ENCODE results near the gene MCEMP1.

Gene MCEMP1

GRCh38 chr19:7699003-7699402 lies 22.1 kb downstream of the MCEMP1 start:
- no peak for DNase-seq

GRCh38 chr19:7699417-7700401 lies 22.8 kb downstream of the MCEMP1 start:
- peak; percentile 72 for DNase-seq

DNA sequence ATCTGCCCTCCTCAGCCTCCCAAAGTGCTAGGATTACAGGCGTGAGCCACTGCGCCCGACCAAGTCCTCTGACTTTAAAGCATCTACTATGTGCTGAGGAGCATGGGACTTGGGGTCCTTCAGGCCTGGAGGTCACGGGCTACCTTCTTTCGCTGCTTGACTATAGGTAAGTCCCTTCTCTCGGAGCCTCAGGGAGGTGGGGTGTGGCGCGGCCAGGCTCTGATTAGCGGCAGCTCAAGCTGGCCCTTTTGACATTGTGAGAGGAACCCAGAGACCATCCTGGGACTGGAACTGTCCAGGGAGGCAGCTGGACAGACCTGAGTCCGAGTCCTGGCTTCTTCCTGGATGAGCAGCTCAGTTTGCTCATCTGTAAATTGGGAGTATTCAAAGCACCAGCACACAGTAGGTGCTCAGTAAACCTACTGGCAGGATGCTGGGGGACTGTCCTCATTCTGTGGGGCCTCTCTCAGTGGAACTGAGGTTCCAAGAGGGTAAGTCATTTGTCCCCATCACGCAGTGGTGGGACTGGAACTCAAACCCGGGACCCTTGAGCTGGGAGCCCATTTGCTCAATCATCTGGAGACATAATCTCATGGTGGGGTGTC lies 24.3 kb downstream of the MCEMP1 start:
- DNase-seq = no peak

DNA sequence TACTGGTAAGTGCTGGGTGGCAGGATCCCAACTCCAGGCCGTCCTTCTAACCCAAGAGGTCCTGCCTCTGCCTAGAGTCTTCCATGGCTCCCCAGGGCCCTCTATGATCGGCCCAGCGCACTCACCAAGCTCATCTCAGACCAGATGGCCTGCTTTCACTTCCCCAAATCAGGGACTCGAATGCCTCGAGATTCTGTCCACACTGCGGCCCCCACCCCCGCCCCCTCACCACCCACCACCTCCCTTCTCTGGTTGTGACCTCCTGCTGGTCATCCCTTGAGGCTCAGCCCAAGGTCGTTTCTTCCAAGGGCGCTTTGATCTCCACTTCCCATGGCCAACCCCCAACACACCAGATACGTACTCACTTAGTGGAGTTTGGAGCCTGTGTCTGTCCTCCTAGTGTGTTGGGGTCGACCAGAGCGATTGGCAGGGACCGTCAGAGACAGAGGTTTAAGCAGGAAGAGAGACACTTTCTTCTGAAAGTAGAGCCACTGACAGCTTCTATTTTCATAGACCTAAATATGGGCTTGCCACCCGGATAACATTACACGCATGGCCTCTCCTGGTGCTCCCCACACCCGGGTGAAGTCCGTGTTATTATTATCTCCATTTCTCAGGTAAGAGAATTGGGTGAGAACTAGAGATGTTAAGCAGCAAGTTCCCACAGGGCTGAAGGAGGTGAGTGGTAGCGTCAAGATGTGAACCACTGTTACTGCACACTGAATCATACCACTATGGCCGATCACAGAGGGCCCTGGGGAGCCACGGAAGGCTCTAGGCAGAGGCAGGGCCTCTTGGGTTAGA lies 25.0 kb downstream of the MCEMP1 start, which contains the start of gene FCER2:
Gene FCER2, minus strand, starts transcription at position 478 of the 804 bp plus-strand sequence. CDS start 2,371 bp downstream, outside the sequence.
- DNase-seq = no peak

DNA sequence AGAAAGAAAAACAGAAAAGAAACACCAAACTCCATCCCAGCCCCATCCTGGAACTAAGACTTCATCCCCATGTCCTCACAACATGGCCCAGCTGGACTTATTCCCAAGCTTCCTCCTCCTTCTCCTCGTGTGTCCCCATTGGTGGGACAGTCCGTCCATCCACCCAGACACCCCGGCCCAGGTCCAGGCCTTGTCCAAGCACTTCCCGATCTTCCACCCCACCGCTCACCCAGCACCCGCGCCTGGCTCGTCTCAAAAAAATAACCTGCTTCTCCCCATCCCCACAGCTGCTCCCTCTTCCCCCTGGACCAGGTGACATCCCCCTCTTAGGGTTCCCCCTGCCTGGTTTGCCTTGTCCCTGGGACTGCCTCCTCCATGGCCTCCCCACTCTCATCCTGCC lies 26.4 kb downstream of the MCEMP1 start:
- no peak for DNase-seq

GRCh38 chr19:7704280-7705060 lies 27.6 kb downstream of the MCEMP1 start:
- DNase-seq = no peak

DNA sequence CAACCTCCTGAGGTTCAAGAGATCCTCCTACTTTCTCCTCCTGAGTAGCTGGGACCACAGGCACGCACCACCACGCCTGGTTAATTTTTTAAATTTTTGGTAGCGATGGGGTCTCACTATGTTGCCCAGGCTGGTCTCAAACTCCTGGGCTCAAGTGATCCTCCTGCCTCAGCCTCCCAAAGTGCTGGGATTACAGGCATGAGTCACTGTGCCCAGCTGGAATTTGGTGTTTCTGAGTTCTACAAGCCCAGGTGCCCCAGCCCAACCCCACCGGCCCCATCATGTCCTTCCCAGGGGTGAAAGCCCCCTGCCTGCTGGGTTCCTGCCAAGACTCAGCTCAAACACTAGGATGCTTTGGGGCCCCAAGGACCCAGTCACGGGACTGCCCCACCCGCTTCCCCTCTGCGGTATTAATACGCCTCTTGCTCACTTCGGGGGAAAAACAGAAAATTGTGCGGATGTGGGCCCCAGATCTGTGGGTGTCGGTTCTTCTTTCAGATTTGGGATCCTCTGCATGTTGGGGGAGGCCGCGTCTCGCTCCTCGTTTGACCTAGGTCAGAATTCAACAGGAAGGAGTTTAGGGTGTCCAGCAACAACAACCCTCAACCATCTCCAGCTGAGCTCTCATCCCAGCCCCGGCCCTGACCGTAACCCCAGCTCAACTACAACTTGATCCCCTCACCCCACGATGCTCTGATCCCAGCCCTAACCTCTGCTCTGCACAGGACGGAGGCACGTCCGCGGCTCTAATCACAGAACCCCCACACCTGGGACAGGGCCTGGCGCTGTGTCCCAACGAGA lies 28.7 kb downstream of the MCEMP1 start:
- no peak for DNase-seq

GRCh38 chr19:7706188-7706954 lies 29.5 kb downstream of the MCEMP1 start:
- DNase-seq = no peak

DNA sequence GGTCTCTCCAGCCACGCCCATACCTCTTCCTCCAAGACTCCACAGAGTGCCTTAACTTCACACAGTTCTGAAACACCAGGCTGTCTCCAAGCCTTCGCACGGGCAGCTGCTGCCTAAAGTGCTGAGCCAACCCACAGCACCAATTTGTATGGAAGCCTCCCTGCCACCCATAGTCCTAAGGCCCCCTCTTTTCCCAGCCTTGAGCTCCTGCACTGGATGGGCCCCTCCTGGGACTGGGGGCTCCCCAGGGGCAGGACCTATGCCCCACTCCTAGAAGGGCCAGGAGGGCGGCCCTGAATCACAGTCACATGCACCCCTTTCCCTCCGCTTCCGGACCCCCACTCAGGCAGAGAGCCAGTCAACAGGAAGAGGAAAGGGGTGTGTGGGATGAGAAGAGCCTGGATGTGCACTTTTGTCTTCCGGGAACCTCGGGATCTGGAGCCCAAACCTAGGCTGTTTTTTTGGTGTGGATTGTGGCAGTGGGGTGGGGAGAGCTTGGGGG lies 30.1 kb downstream of the MCEMP1 start:
- no peak for DNase-seq

DNA sequence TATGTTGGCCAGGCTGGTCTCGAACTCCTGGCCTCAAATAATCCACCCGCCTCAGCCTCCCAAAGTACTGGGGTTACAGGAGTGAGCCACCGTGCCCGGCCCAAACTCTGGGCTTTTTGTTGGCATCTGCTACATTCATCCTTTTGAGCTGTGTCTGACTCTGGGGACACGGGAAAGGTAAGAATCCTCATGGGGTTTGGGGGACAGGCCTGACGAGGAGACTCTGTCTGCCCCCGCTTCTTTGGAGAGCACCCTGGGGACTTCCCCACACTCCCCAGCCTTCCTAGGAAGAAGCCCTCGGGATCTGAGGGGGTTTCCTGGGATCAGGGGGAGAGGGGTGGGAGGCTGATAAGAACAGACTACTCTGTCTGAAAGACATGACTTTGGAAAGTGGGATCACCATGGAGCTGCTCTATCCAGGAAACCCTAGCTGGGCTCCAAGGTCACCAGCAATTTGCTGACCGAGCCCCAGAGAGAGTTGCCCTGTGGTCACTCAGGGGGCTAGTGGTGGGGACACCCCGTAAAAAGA lies 33.1 kb downstream of the MCEMP1 start:
- no peak for DNase-seq

GRCh38 chr19:7710616-7711015 lies 33.7 kb downstream of the MCEMP1 start:
- no peak for DNase-seq

- no peak for DNase-seq
Observed at GRCh38 chr19:7715671-7716070, 38.8 kb downstream of the MCEMP1 start.

DNA sequence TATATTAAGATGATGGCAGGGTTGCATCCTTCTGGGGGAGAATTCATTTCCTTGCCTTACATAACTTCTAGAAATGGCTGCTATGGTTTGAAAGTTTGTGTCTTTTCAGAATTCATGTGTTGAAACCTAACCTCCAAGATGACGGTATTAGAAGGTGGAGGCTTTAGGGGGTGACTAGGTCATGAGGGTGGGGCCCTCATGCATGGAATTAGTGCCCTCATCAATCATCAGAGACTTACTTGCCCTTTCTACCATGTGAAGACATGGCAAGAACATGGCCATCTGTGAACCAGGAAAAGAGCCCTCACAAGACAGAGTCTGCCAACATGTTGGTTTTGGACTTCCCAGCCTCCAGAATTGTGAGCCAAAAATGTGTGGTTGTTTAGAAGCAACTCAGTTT lies 39.9 kb downstream of the MCEMP1 start:
- DNase-seq = no peak

- DNase-seq = no peak
Observed at GRCh38 chr19:7718668-7719067, 41.8 kb downstream of the MCEMP1 start.

DNA sequence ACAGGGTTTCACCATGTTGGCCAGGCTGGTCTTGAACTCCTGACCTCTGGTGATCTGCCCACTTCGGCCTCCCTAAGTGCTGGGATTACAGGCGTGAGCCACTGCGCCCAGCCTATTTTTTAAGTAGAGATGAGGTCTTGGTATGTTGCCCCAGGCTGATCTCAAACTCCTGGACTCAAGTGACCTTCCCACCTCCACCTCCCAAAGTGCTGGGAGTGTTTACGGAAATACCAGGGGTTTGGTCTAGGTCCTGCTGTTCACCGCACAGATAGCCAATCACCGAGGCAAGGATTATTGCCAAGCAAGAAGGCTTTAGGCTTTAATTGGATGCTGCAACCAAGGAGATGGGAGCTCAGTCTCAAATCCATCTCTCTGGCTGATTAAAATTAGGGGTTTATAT lies 43.5 kb downstream of the MCEMP1 start:
- DNase-seq = no peak

DNA sequence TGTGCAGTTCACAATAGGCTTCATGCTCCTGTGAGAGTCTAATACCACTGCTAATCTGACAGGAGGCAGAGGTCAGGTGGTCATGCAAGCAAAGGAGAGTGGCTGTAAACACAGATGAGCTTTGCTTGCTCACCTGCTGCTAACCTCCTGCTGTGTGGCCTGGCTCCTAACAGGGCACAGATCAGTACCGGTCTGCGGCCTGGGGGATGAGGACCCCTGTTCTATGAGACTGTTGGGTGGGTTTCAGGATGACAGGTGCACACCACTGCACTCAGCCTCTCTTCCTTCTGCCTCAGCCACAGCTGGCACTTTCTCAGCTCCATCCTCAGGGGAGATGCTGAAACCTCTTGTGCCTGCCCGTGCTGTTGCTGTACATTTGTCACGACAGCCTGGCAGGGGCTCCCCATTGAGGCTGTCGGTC lies 45.4 kb downstream of the MCEMP1 start:
- DNase-seq = no peak

DNA sequence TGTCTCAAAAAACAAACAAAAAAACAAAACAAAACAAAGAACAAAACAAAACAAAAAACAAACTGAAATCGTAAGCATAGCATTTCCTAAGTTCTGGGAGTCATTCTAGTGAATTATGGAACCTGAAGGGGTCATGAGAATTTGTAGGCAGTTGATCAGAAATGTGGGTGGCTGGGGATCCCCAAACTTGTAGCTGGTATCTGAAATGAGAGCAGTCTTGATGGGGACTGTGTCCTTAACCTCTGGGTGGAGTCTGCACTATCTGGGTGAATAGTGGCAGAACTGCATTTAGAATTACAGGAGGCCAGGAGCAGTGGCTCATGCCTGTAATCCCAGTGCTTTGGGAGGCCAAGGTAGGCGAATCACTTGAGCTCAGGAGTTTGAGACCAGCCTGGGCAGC lies 48.9 kb downstream of the MCEMP1 start:
- no peak for DNase-seq

- DNase-seq = no peak
Observed at GRCh38 chr19:7729211-7729610, 52.3 kb downstream of the MCEMP1 start.

Measured in OCI-M1 (cell line).